ENCODE results near the gene WDR45. TPM values are rescaled to one million over a fixed set of nuclear protein-coding genes. Genes with fewer than 3 reads are reported as not detected.

The WDR45 gene
- total and polyA plus RNA-seq, 10 of the 15 experiments (the other 5 are each of a cell fraction or from before 2014, with no cell fraction given) = 5.9 to 30.9 (median 20.6) TPM

GRCh38 chrX:49096419-49096818, 16.7 kb upstream of the WDR45 start:
- H3K9ac ChIP-seq (ENCODE audit: control insufficient read depth, insufficient read depth, low read length) = no peak overlapping the region
- no peaks in the 10 kb centered on the region for H3K27me3 ChIP-seq (replicated peaks in 1 of 2; ENCODE audit: control insufficient read depth in 2 of 2, insufficient read depth in 2 of 2, low read length in 1 of 2)
- no peaks in the 10 kb centered on the region for H3K9me3 ChIP-seq (replicated peaks; ENCODE audit: control insufficient read depth, insufficient read depth, low read length)
- H3K4me1 ChIP-seq (ENCODE audit: control insufficient read depth, insufficient read depth, low read length) = no peaks in the 10 kb centered on the region; the same call in 1 of the 2 replicates
- H4K20me1 ChIP-seq (ENCODE audit: control insufficient read depth, insufficient read depth) = no peaks in the 10 kb centered on the region
- ChIA-PET POLR2A (interaction anchor here (1.0 kb wide), 1 partner anchor 16 kb away, joined by 10 read pairs; no protein-coding TSS in a partner anchor), SMC1A (ENCODE audit: uncharacterized antibody, unreplicated experiment) (interaction anchor here (1.5 kb wide), 1 partner anchor 9 kb away, joined by 4 read pairs; no protein-coding TSS in a partner anchor), RAD21 (ENCODE audit: unreplicated experiment) (no interaction called here), CTCF (no interaction called here)
- H3K79me2 ChIP-seq (ENCODE audit: control insufficient read depth, insufficient read depth, low read length) = peaks cover 2% of the 10 kb centered on the region
- no peak for TF ChIP-seq SMAD1 (IDR thresholded peaks at IDR 0.05; ENCODE audit: low read depth, partially characterized antibody)
- TF ChIP-seq PAX8 (IDR thresholded peaks at IDR 0.05) = no peak
- no peak for TF ChIP-seq NR2C2 (IDR thresholded peaks at IDR 0.05; ENCODE audit: borderline replicate concordance, control insufficient read depth, insufficient read length, low read depth)
- TF ChIP-seq ESRRA (IDR thresholded peaks at IDR 0.05; ENCODE audit: low read length) = no peak
- no peak for TF ChIP-seq SUZ12 (IDR thresholded peaks at IDR 0.05; ENCODE audit: unreplicated experiment)
- TF ChIP-seq MEF2B (IDR thresholded peaks at IDR 0.05; ENCODE audit: partially characterized antibody, poor library complexity, severe bottlenecking) = no peak
- no peak for TF ChIP-seq EZH2 (IDR thresholded peaks at IDR 0.05; ENCODE audit: borderline replicate concordance, control insufficient read depth, low read depth, low read length)
- TF ChIP-seq PRDM15 (CRISPR knock-in tag; IDR thresholded peaks at IDR 0.05) = no peak
- no peak for TF ChIP-seq MEF2A (IDR thresholded peaks at IDR 0.05; ENCODE audit: insufficient read depth, low read depth, low read length)
- TF ChIP-seq ZNF207 (IDR thresholded peaks at IDR 0.05; ENCODE audit: borderline replicate concordance) = no peak
- TF ChIP-seq ZBED1 (IDR thresholded peaks at IDR 0.05; ENCODE audit: borderline replicate concordance) = no peak
- TF ChIP-seq MTA2 (IDR thresholded peaks at IDR 0.05; ENCODE audit: low read depth) = no peak
- TF ChIP-seq RAD51 (IDR thresholded peaks at IDR 0.05) = no peak
- TF ChIP-seq RFX5 (IDR thresholded peaks at IDR 0.05; ENCODE audit: low read depth, low read length) = no peak
- FAIRE-seq (no peak), DNase-seq (ENCODE audit: low read depth, low spot score) (no peak), ATAC-seq (no peak)
- no peaks in the 10 kb centered on the region; a peak in 1 of 4 replicates for H3K36me3 ChIP-seq (ENCODE audit: control insufficient read depth in 2 of 2, insufficient read depth in 2 of 2, low read length in 1 of 2)
- H3K4me2 ChIP-seq (ENCODE audit: control insufficient read depth, insufficient read depth) = no peak overlapping the region
- H2AFZ ChIP-seq (ENCODE audit: control insufficient read depth, low read depth, low read length) = no peak overlapping the region
- H3K27ac ChIP-seq (ENCODE audit: control insufficient read depth, insufficient read depth) = no peak overlapping the region
- intact Hi-C loops (cut with micrococcal nuclease; ENCODE audit: unreplicated experiment) (no loop called here), in situ Hi-C loops (cut with MboI) (no loop called here)
- no TSS peak for BruUV-seq (replicated peaks)
- H3K4me3 ChIP-seq = no peak overlapping the region
- 87% methylated on average over 4 of the region's 4 CpGs for WGBS (ENCODE audit: insufficient coverage, insufficient replicate concordance, low lambda C conversion rate, missing lambda C conversion rate)

All from GM12878 (cell line).